Pancreas (tissue), 10 donors: ENCODE measurements around the gene C1orf146. TPM values are rescaled to one million over a fixed set of nuclear protein-coding genes. Genes with fewer than 3 reads are reported as not detected.
"Not testable (repeated sequence)": the region's sequence is repeated elsewhere in the genome, so short reads cannot be mapped to it uniquely, and the experiment has no call there.

Experiments used
- ATAC-seq, 4 donors: fragments of 200-7000 bp; cut with Tn5 transposase; one replicate each; pipeline versions ENCODE4 v1.8.0 to v1.9.1; 2020; ENCODE audit warnings: mild to moderate bottlenecking in 4 of 4, moderate library complexity in 4 of 4
- DNase-seq, 6 donors: peaks; one replicate each; pipeline ENCODE4 v3.0.0-alpha.2; 2020
- FAIRE-seq: peaks from 2 replicates; lab custom pipeline; 2012; peaks lifted over from hg19 to GRCh38; lab: Jason Lieb, UNC
- H3K27ac ChIP-seq, 4 donors: fragments of 200-600 bp; sonication (generic); 1 replicate in 3 of 4; 2 replicates in 1 of 4; pipeline versions ENCODE4 v1.5.0 to v1.8.0; 2020
- H3K27me3 ChIP-seq, 4 donors: fragments of 200-600 bp; one replicate each; pipeline ENCODE4 v1.8.0; 2021
- H3K36me3 ChIP-seq, 3 donors: fragments of 200-600 bp; sonication (generic) in 1 of 3; one replicate each; pipeline versions ENCODE4 v1.5.0 to v1.8.0; 2020 to 2021
- H3K4me1 ChIP-seq, 3 donors: fragments of 200-600 bp; one replicate each; pipeline ENCODE4 v1.8.0; 2021
- H3K4me3 ChIP-seq, 4 donors: fragments of 200-600 bp; sonication (generic) in 2 of 4; one replicate each; pipeline versions ENCODE4 v1.5.0 to v1.8.0; 2020 to 2021
- H3K9me3 ChIP-seq, 4 donors: fragments of 200-600 bp; one replicate each; pipeline ENCODE4 v1.8.0; 2021
- WGBS, 2 donors: extraction: QIAGEN DNeasy Blood & Tissue Kit; methylation state at CpG; one replicate each; pipeline ENCODE4 v1.1.7; 2013; 5-methylcytosine and 5-hydroxymethylcytosine counted together
- intact Hi-C, 3 donors: fragments of 100-400 bp; cut with DNase I; formaldehyde crosslinking; loops; one replicate each; pipeline versions ENCODE4 v1.11.1 to v1.14.2; 2022
- polyA plus RNA-seq, 2 donors: library from polyadenylated mRNA; stranded (reverse); fragments of 200-250 nt; gene quantifications; one replicate each; pipeline ENCODE4 v1.2.3, GENCODE V29; 2013
- total RNA-seq, 6 donors: library from RNA; stranded (reverse); fragmentation: NEBNext Ultra II Directional in 4 of 6; extraction: Animal tissue kit (Norgen Biotek cat#: 25700) in 4 of 6; gene quantifications; one replicate each; pipeline versions ENCODE4 v1.2.1 to v1.2.4, GENCODE V29; 2021 to 2023
- TF ChIP-seq, protein P1 (sequence below), 4 donors: fragments of 200-600 bp; sonication (generic) in 3 of 4; IDR thresholded peaks; one replicate each; pipeline versions ENCODE4 v1.5.0 to v1.8.0; 2021; ENCODE audit warnings: antibody characterized with exemption in 4 of 4
- donor health status: healthy with polysubstance abuse.
- donor health status: DM: no; HTN: no; CAD: no; lungs with moderate emphysema.
- donor health status: DM: no; HTN: no; CAD: no.
- donor health status: control.
- donor health status: control.
- donor health status: Bipolar disorder and iron deficiency.
- donor health status: DM: yes; HTN: yes; CAD: no.
- donor health status: DM: no; HTN: no; CAD: no.
- donor health status: DM: no; HTN: no; CAD: no.
- donor health status: DM: yes; HTN: yes; CAD: no.

C1orf146 gene
- total and polyA plus RNA-seq, 8 donors, result not detected

DNA sequence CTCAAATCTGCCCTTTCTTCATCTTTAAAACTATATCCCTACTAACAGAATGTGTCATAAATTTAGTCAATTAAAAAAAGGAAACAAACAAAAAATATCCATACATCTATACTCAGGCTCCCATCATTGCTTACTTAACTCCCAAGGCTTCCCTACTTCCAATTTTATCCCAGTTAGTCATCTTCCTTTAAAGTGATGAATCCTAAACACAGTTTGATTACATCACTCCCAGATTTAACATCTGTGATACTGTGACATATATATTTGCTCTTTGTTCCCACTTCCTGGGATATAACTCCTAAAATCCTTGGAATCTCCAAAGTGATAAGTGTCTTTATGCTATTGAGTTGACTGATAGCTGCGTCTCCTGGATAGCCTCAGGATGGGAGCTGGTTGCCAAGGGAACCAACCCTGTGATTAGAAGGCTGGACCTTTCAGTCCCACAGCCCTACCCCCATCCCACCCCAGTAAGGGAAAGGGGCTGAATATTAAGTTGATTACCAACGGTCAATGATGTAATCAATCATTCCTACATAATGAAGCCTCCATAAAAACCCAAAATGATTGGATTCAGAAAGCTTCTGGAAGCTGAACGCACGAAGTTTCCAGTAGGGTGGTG lies 59.5 kb downstream of the C1orf146 start:
- Histone ChIP-seq H3K4me1 (no peaks in the 10 kb centered on the region), H3K9me3 (no peaks in the 10 kb centered on the region), H3K27ac (no peak overlapping the region), H3K4me3 (no peak overlapping the region), H3K36me3 (no peaks in the 10 kb centered on the region), H3K27me3 (no peaks in the 10 kb centered on the region)
- intact Hi-C loops, result no loop called here
- WGBS, 2 donors, result 90 to 95% methylated on average over 4 of the region's 4 CpGs
- ATAC-seq, result no peak
- no peak for FAIRE-seq
- DNase-seq, result no peak
- TF ChIP-seq, protein P1, sequence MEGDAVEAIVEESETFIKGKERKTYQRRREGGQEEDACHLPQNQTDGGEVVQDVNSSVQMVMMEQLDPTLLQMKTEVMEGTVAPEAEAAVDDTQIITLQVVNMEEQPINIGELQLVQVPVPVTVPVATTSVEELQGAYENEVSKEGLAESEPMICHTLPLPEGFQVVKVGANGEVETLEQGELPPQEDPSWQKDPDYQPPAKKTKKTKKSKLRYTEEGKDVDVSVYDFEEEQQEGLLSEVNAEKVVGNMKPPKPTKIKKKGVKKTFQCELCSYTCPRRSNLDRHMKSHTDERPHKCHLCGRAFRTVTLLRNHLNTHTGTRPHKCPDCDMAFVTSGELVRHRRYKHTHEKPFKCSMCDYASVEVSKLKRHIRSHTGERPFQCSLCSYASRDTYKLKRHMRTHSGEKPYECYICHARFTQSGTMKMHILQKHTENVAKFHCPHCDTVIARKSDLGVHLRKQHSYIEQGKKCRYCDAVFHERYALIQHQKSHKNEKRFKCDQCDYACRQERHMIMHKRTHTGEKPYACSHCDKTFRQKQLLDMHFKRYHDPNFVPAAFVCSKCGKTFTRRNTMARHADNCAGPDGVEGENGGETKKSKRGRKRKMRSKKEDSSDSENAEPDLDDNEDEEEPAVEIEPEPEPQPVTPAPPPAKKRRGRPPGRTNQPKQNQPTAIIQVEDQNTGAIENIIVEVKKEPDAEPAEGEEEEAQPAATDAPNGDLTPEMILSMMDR (IDR thresholded peaks at IDR 0.05), result no peak

DNA sequence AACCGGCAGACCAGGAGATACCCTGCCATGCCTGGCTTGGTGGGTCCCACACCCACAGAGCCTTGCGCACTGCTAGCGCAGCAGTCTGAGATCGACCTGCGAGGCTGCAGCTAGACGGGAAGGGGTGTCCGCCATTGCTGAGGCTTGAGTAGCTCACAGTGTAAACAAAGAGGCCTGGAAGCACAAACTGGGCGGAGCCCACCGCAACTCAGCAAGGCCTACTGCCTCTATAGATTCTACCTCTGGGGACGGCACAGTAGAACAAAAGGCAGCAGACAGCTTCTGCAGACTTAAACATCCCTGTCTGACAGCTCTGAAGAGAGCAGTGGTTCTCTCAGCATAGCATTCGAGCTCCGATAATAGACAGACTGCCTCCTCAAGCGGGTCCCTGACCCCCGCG lies 62.1 kb downstream of the C1orf146 start:
- DNase-seq, intact Hi-C loops, H3K27ac ChIP-seq, H3K4me3 ChIP-seq, H3K4me1 ChIP-seq, H3K9me3 ChIP-seq, H3K36me3 ChIP-seq, ATAC-seq, H3K27me3 ChIP-seq, FAIRE-seq: not testable (repeated sequence)
- WGBS, 2 donors, result 96% methylated on average over 15 of the region's 15 CpGs

DNA sequence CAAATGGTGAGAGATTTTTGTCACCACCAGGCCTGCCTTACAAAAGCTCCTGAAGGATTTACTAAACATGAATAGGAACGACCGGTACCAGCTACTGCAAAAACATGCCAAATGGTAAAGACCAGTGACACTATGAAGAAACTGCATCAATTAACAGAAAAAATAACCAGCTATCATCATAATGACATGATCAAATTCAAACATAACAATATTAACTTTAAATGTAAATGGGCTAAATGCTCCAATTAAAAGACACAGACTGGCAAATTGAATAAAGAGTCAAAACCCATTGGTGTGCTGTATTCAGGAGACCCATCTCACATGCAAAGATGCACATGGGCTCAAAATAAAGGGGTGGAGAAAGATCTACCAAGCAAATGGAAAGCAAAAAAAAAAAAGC lies 63.7 kb downstream of the C1orf146 start:
- not testable (repeated sequence) for H3K27me3 ChIP-seq, FAIRE-seq
- 98 to 100% methylated on average over 2 of the region's 2 CpGs for whole genome bisulfite sequencing, 2 donors

DNA sequence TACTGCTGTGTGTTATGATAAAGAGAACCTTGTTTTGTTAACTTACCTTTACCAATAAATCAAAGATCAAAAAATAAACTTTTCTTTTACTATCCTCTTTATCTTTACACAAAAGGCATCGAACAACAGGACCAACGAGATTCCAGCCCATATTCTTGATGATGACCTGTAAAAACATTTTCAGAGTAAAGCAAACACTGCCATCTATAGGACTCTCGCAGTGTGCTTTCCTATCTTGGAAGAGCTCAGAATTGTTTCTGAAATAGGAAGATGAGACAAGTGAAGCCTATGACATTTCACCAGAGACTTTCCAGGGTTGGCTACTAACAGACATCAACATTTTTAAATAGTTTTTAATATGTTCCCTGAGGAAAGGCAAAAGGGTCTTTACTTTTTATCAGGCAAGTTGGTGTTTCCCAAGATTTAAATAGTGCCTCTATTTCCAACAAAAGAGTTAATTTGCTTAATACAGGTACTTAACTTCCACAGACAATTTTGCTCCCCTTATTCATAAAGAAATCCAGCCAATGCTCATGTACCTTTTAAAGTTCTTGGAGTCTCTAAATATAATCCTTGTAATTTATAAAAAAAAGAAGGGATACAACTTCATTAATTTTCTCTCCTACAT lies 73.8 kb downstream of the C1orf146 start:
- Histone ChIP-seq H3K4me3 (no peak overlapping the region), H3K9me3 (no peaks in the 10 kb centered on the region), H3K36me3 (no peaks in the 10 kb centered on the region), H3K27me3 (no peaks in the 10 kb centered on the region), H3K27ac (no peak overlapping the region), H3K4me1 (no peaks in the 10 kb centered on the region)
- ATAC-seq (peak in 3 of 4 donors; percentile 51 to 70 (median 69)), FAIRE-seq (peak; percentile 77), DNase-seq (no peak)
- 11 to 16% methylated on average over 3 of the region's 3 CpGs for WGBS, 2 donors
- intact Hi-C loops, result no loop called here
- TF ChIP-seq, protein P1 (IDR thresholded peaks at IDR 0.05), result peak in 3 of 4 donors; percentile 27 to 33 (median 32)

More for the DNA sequence above, 63.7 kb downstream of the C1orf146 start:
- H3K27ac ChIP-seq, DNase-seq, H3K36me3 ChIP-seq, ATAC-seq, H3K4me3 ChIP-seq, H3K4me1 ChIP-seq, H3K9me3 ChIP-seq, intact Hi-C loops: not testable (repeated sequence)

Other genes with a start within 250 kb of the C1orf146 start
- gene EPHX4, start 187.9 kb upstream of the C1orf146 start, total RNA-seq, result under 1 TPM in 2 of 6 donors, not detected in 4; 0.08 to 0.21 TPM
- gene EPHX4, start 187.9 kb upstream of the C1orf146 start, polyA plus RNA-seq, result under 1 TPM in 1 of 2 donors, not detected in 1; 0.23 TPM
- gene SETSIP, start 142.5 kb upstream of the C1orf146 start, total RNA-seq, result not detected
- not detected for gene SETSIP, start 142.5 kb upstream of the C1orf146 start, polyA plus RNA-seq
- 1 to 10 TPM; 1.1 to 7.1 (median 3.2) TPM for gene BTBD8, start 137.6 kb upstream of the C1orf146 start, total RNA-seq
- 1 to 10 TPM; 1.9 to 2.1 TPM for gene BTBD8, start 137.6 kb upstream of the C1orf146 start, polyA plus RNA-seq
- 1 to 10 TPM; 1.7 to 3.6 (median 2.3) TPM for gene GLMN, start 81.1 kb downstream of the C1orf146 start, total RNA-seq
- gene GLMN, start 81.1 kb downstream of the C1orf146 start, polyA plus RNA-seq, result 10 to 100 TPM in 1 of 2 donors, 1 to 10 TPM in 1; 7.4 to 10.4 TPM
- 10 to 100 TPM; 13.7 to 18.2 (median 16.8) TPM for gene RPAP2, start 81.1 kb downstream of the C1orf146 start, total RNA-seq
- 1 to 10 TPM; 3.0 to 5.5 TPM for gene RPAP2, start 81.1 kb downstream of the C1orf146 start, polyA plus RNA-seq